HG02852 (cell line): ENCODE data around the gene RPL18.

Source experiments
- ATAC-seq: cut with Tn5 transposase; IDR thresholded peaks from one replicate; pipeline ENCODE4 v1.9.1; 2021; ENCODE audit warnings: mild to moderate bottlenecking, moderate library complexity; ENCODE audit not compliant: unreplicated experiment

RPL18 gene

DNA sequence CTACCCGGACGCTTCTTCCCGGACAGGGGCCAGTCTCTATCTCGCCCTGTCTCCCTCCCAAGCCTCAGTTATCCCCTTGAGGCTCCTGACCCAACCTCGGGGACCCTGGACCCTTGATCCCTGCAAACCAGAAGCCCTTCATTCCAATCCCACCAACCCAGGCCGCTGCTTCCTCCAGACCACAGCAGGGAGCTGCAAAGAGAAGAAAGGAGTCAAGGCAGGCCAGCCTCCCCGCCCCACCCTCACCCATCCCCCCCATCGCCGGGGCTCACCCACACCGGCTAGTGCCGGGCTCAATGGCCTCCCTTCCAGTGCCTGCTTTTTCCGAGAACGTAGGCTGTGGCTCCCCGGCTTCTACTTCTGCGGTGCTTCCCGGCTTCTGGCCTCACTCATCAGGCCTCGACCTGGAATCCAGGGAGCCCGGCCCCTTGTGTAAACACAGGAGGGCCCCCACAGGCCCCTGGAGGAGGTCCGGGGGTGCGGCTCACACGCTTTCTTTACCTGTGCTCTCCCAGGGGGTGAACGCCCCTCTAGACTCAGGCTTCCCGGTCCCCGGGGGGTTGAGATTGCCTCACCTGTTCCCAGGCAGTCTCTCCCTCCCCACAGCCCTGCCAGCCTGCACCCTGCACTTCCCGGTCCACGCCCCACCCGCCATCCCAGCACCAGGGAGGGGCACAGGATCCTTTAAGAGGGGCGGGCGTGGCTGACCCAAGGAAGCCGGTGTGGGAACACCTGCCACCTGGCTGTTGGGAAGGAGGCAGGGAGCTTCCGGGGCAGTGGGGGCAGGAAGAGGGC, 4.3 kb downstream of the RPL18 start, which contains the start of gene FAM83E:
Gene FAM83E (minus strand): TSS at position 641 of the 795 bp plus-strand sequence. CDS start 1,704 bp downstream, outside the sequence.
- ATAC-seq = no peak

DNA sequence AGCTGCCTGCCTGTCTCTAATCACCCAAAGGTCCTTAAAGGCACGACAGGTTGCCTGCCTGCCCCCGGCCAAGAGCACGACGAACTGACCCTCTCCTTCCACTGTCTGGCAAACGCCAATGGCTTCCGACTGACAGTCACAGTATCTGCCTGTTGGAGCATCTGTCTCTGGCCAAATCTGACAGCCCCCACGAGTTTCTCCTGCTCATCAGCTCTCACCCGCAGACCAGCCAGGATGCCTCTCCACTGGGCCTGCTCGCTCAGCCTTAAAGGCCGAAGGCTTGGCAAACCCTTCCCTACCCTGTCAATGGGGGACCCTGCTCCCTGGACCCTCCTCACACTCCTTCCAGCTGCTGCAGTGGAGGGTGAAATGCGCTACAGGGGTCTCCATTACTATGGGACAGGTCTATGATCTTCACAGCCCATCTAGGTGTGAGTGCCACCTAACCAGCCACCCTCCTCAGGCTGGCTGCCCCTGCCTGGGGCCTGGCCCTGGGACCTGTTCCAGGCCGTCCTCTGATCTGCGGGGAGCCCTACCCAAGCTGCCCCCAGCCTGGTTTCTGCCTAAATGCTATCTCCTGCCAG, 5.0 kb downstream of the RPL18 start:
- ATAC-seq = no peak

DNA sequence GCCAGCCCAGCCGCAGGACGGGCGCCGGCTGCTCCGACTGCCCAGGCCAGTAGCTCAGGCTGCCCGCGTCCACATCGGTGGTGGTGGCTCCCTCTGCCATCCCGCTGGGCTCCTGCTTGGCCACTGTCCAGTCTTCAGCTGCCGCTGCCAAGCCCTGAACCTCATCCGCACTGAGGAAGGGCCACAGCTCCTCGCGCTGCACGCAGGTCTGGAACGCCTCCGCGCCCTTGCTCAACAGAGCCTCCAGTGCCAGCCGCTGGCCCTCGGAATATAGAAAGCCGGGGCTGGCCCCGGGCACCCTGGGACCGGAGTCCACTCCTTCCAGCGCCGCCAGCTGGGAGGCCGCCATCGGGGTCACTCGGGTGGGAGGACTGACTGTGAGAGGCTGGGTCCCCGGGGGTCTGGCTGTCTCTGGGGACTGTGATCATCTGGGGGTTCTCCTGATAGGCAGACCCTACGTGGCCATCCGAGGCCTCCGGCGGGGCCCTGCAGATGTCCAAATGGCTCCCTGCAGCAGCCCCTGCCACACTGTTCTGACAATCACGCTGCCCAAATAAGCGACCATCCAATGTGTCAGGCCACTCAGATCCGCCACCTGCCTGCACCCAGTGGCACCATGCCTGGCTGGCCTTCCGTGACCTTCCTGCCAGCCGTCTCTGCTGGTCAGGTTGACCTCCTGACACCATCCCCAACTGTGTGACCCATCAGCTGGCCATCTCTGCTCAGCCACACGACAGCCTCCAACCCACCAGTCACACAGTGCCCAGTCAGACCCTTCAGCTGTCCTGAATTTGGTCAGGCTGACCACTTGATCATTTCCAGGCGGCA, 5.7 kb downstream of the RPL18 start:
- no peak for ATAC-seq

DNA sequence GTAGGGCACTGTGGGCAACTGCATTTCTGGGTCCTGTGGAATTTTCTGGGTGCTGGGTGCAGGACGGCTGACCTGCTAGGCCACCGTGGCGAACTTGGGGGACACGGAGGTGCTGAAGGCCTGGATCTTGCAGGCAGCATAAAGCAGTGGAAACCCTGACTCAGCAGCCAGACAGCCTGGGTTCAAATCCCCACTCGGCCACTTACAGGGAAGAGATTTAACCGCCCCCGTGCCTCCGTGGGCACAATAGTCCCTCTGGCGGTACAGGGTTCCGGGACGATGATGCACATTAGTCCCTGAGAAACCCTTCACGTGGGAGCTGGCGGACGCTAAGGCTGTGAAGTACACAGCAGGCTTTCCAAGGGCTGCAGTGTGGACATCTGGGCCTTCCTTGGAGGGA, 7.1 kb downstream of the RPL18 start:
- no peak for ATAC-seq

DNA sequence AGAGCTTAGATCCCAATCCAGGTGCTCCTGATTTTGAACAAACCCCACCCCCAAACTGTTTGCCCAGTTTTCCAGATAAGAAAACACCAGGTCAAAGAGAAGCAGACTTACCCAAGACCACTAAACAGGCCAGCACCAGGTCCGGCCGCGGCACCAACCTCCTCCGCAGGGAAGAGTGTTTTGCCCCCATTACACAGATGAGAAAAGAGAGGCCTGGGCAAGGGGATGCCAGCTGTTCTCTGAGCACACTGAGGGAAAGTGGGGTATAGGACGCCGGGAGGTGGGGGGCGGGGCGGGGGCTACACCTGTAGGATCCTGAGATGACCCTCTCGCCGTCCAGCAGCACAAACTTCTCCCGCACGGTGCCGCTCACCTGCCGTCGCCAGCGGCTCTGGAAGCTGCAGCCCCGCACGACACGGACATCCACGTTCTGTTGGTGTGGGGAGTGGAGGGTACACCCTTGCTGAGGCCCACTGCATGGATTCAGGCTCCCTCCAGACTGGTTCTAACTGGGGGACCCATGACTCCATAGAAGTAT, 9.3 kb downstream of the RPL18 start:
- no peak for ATAC-seq

DNA sequence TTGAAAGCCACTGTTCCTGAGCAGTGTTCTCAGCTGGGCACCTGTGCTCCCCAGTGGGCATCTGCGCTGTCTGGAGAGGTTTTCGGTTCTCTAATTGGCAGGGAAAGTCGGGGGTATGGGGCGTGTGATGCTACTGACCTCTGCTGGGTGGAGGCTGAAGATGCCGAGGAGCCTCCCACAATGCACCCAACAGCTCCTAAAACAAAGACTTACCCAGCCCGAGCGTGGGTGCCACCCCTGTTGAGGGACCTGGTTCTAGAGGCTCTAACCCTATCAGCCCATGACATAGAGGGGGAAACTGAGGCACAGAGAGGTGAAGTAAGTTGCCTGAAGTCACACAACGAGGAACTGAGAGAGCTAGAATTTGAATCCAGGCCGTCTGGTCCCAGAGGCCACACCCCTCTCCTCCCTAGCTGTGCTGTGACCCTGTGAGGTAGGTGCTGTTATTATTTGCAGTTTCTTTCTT, 10.1 kb downstream of the RPL18 start:
- ATAC-seq = no peak

DNA sequence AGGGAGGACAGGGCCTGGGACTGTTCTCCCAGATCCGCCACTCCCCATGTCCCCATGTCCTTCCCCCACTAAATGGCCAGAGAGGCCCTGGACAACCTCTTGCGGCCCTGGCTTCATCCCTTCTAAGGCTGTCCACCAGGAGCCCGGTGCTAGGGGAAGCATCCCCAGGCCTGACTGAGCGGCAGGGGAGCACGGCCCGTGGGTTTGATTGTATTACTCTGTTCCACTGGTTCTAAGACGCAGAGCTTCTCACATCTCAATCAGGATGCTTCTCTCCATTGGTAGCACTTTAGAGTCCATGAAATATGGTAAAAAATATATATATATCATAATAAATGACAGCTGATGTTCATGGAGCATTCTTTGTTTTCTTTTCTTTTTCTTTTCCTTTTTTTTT, 11.6 kb downstream of the RPL18 start:
- no peak for ATAC-seq

DNA sequence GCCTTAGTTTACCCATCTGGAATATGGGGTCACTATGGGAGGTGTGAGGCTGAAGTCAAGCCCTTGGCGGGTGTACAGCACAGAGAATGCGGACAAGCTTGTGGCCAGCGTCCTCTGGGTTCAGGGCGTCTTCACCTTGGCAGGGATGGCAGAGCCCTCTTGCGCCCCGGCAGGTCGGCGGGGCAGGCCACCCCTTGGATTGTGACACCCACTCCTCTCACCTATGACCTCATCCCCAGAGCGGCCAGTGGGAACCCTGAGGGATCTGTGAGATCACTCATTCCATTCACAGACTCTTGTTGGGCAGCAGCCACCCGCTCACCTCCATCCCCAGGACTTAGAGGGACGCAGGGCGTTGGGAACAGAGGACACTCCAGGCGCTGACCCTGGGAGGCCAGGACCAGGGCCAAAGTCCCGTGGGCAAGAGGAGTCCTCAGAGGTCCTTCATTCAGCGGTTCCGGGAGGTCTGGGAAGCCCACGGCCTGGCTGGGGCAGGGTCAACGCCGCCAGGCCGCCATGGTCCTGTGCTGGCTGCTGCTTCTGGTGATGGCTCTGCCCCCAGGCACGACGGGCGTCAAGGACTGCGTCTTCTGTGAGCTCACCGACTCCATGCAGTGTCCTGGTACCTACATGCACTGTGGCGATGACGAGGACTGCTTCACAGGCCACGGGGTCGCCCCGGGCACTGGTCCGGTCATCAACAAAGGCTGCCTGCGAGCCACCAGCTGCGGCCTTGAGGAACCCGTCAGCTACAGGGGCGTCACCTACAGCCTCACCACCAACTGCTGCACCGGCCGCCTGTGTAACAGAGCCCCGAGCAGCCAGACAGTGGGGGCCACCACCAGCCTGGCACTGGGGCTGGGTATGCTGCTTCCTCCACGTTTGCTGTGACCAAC, 12.3 kb downstream of the RPL18 start, which contains the start of gene SPACA4:
Gene SPACA4 (plus strand): TSS at position 280 of the 896 bp plus-strand sequence. CDS start 237 bp downstream, at position 517.
- no peak for ATAC-seq

DNA sequence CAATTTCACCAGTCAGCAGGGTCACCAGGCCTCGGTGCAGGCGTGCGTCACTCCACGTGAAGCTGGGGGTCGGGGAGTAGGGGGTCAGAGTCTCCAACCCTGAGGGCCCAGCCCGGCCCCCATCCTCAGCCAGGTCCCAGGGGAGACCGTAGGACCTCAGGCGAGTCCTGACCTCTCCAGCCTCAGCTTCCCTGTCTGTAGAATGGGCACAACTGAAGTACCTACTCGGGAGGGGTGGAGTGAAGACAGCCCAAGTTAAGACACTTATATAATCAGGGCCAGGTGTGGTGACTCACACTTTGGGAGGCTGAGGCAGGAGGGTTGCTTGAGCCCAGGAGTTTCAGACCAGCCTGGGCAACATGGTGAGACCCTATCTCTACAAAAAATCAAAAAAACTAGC, 15.1 kb downstream of the RPL18 start:
- no peak for ATAC-seq

DNA sequence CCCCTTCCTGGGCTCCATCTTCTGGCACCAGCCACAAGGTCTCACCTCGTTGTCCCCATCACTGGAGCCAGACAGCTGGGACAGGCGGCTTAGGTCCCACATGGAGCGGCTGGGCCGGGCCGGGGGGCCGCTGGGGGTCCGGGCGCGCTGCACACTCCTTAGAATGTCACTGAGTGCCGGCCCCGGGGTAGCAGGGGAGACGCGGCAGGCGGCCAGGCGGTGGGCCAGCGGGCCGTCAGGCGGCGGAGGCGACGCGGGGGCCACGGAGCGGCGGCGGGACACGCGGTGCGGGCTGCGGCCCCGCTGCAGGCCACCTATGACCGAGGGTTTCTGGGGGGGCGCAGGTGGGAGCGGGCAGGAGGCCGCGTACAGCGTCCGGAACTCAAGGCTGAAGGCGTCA, 15.5 kb downstream of the RPL18 start:
- ATAC-seq = no peak

DNA sequence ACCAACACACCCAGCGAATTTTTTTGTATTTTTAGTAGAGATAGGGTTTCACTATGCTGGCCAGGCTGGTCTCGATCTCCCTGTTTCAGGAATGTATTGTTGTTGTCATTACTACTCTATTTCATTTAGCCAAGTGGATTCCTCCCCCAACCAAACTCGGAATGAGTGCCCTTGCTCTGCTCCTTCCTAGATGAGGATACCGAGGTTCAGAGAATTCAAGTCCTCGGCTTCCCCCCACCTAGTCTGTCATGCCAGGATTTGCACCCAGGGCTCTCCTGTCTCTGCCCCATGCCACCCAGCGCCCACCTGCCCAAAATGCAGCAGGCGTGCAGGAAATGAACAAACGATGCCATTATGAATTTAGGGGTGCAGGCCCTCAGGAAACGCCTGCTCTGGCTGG, 16.0 kb downstream of the RPL18 start:
- ATAC-seq = no peak

DNA sequence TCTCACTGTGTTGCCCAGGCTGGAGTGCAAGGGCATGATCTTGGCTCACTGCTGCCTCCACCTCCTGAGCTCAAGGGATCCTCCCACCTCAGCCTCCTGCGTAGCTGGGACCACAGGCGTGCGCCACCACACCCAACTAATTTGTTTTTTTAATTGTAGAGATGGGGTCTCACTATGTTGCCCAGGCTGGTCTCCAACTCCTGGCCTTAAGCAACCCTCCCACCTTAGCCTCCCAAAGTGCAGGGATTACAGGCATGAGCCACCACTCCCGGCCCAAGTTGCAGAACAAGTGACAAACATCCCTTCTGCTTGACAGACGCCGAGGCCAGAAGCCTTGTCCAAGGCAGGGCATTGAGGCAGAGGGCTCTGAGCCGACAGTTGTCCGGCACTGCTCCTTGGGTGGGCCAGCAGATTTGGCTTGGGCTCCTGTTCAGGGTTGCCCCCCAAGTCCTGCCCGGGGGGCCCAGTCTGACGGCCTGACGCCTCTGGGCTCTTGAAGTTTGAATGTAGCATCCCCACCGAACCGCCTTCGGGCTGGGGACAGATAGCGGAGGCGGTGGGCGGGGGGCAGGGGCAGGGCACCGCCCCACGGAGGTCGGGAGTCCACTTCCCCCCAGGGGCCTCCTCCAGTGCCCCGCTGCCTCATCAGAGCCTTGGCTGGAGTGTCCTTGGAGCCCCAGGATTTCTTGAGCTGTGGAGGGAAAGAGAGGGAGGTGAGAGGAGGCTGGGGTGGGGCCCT, 18.1 kb downstream of the RPL18 start:
- ATAC-seq = no peak

DNA sequence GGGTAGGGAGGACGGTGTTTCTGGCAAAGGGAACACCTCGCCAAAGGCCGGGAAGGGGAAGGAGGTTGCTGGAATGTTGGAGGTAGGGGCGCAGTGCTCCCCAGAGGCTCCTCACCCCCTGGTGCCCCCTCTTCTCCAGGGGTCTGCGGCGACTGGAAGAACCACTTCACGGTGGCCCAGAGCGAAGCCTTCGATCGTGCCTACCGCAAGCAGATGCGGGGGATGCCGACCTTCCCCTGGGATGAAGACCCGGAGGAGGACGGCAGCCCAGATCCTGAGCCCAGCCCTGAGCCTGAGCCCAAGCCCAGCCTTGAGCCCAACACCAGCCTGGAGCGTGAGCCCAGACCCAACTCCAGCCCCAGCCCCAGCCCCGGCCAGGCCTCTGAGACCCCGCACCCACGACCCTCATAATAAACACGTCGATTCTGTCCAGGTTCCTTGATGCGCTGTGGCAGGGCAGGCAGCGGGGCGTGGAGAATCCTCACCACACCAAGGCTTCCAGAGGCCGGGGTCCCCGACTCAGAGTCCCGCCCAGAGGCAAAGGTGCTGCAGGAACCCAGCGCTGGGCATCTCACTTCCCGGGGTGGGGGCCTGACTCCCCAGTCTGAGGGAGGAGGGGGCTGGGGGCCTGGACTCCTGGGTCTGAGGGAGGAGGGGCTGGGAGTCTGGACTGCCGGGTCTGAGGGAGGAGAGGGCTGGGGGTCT, 19.8 kb downstream of the RPL18 start:
- ATAC-seq = no peak

DNA sequence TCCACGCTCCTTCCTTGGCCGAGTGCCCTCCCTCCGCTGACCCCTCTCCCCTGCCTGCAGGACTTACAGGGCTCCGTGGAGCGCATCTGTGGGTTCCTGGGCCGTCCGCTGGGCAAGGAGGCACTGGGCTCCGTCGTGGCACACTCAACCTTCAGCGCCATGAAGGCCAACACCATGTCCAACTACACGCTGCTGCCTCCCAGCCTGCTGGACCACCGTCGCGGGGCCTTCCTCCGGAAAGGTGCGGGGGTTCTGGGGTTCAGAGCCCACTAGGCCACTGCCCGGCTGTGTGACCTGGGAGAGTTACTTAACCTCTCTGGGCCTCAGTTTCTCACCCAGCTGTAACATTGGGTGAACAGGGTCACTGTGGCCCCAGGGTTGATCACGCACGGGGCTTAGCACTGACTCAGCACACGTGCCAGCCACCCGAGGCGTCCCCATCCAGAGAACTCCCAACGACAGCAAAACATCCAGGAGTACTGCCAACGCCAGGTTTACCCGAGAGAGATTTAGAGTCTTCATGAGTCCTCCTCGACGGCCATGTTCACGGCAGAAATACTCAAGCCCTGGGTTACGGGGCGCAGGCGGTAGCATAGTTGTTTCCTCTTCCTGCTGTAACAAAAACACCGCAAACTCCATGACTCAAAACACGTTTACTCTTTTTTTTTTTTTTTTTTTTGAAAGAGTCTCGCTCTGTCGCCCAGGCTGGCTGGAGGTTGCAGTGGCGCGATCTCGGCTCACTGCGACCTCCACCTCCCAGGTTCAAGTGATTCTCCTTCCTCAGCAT, 22.1 kb downstream of the RPL18 start:
- ATAC-seq = no peak

DNA sequence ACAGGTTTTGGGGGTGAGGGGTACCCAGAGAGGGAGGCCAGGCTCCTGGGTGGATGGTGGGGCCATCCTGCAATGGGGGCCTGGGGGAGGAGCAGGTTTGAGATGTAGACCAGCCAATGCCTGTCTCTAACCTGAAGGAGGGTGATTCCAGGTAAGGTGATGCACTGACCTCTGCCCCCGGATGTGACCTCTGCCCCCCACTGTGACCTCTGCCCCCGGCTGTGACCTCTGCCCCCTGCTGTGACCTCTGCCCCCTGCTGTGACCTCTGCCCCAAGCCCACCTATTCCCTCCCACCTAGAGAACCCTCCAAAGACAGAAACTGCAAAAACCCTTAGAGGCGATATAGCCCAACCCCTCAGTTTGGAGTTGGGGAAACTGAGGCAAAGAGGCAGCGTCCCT, 22.7 kb downstream of the RPL18 start:
- ATAC-seq = no peak

DNA sequence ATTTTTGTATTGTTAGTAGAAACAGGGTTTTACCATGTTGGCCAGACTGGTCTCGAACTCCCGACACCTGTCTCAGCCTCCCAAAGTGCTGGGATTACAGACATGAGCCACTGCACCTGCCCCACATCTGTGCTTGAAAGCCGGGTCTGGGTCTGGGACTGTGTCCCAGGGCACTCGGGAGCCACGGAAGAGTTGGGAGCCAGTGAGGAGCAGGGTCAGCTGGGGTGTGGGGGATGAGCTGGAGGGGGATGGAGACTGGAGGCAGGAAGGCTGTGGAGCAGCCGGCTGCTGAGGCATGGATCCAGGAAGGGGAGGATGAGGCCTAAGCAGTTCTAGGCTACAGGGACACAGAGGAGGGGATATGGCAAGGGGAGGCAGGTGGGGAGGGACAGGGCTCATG, 23.1 kb downstream of the RPL18 start:
- no peak for ATAC-seq

DNA sequence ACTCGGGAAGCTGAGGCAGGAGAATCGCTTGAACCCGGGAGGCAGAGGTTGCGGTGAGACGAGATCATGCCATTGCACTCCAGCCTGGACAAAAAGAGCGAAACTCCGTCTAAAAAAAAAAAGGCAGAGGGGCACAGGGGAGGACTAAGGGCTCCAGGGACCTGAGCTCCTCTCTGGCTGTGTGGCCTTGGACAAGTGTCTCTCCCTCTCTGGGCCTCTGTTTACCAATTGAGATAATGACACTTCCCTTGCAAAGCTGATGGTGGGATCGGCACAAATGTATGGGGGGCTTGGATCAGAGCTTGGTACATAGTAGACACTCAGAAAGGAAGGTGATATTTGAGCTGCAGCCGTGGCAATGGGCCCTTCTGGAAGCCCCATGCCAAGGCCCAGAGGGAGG, 23.8 kb downstream of the RPL18 start:
- ATAC-seq = no peak

DNA sequence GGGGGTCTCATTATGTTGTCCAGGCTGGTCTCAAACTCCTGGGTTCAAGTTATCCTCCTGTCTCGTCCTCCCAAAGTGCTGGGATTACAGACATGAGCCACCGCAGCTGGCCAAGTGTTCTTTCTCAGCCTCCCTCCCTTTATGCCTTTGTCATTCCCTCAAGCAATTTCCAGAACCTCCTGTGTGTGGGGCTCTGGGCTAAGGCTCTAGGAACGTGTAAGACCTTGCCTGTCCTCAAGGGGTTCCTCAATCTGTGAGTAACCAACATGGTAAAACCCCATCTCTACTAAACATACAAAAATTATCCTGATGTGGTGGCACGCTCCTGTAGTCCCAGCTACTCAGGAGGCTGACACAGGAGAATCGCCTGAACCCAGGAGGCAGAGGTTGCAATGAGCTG, 28.0 kb downstream of the RPL18 start:
- ATAC-seq = no peak
